GM21619 (cell line): ENCODE results near the gene SULF2.

ENCODE experiments used
- ATAC-seq: cut with Tn5 transposase; IDR thresholded peaks from one replicate; pipeline ENCODE4 v1.9.1; 2021; ENCODE audit not compliant: unreplicated experiment

Gene SULF2

DNA sequence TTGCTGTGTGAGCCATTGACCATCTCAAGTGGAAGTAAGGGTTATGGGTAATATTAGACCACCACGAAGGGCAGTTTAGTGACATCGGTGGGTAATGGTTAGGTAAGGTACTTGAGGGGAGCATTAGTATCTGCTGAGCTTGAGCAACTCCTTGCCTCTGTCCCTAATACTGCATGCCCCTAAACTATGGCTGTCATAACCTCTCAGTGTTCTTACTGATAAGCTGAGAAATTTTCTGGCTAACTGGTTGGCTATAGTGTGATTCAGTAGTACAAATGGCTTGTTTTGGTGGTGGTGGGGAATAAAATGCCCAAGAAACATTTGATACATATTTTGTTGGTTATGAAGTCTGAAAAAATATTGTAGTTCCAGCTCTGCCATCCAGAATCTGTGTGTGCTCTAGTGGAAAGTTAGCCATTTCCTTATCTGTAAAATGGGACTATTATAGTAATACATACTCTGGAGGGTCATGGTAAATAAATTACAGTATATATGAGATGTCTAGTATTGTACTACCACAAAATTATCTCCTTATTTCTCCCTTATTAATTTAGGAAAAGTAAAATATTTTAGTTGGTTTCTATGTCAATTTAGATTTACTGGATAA, 170.5 kb downstream of the SULF2 start:
- no peak for ATAC-seq

DNA sequence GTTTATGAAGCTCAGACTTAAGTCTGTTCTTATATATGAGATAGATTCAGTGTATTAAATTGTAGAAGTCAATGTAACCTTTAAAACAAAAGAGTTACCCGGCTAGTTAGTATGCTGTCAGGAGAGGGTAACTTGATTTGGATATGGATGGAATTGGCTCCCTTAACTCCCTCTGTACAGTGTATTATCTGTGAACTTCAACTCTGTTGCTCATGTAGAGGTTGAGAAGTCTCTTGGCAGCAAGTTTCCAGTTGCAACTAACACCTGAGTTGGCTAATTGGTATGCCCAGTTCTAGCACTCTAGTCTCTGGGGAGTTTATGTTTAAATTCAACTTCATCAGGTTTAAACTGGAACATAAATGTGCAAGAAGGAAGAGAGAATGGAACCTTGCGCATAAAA, 172.6 kb downstream of the SULF2 start:
- ATAC-seq: no peak

DNA sequence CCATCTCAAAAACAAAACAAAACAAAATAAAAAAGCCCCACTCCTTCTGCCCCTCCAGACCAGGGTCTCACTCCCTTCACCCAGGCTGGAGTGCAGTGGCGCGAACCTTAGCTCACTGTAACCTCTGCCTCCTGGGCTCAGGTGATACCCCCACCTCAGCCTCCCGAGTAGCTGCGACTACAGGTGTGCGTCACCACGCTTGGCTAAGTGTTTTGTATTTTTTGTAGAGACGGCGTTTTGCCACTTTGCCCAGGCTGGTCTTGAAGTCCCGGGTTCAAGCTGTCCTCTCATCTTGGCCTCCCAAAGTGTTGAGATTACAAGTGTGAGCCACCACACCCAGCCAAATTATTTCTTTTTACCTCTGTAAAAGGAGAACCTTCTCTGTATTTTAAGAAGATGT, 173.5 kb downstream of the SULF2 start:
- ATAC-seq: no peak

GRCh38 chr20:47610945-47611250, 174.4 kb downstream of the SULF2 start:
- no peak for ATAC-seq

DNA sequence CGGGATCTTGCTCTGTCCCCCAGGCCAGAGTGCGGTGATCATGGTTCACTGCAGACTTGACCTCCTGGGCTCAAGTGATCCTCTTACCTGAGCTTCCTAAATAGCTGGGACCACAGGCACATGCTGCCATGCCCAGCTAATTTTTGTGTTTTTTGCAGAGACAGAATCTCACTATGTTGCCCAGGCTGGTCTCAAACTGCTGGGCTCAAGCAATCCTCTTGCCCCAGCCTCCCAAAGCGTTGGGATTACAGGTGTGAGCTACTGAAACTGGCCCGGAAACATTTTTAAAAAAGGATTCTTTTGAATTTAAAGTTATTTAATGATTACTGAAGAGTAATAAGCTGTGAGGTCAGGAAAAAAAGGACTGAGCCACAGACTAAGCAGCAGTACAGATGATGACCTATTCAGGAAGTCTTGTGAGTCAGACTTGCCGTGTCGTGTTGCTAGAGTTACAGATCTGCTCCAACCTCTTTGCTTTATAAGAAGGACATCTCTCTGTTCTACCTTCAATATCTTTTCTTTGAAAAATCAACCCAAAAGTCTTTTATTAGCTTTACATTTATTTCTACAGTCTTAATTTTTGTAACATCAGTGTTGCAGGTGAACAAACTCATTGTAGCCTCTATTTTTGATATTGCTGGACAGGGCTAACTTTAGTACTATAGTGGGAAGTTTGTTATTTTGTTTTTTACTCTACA, 174.9 kb downstream of the SULF2 start:
- ATAC-seq: peak; percentile 72

DNA sequence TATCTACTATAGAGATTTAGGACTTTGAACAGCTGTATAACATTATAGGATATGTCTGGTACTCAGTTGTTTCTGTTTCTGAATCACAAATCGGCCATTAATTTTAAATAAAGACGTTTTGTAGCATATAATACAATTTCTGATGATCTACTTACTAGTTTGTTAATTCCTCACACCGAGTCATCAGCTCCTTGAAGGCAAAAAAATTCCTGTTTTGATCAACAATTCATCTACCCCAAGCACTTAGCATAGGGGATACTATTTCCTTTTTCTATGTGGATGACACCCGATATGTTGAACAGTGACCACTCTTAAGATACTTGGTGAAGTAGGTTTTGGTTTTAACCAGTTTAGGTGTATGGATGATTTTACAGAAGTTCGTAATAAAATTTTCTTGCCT, 176.3 kb downstream of the SULF2 start:
- ATAC-seq: no peak
